HG03460 (cell line): Measurements from ENCODE around the gene PIP4K2C.

Source experiments
- ATAC-seq: cut with Tn5 transposase; IDR thresholded peaks from one replicate; pipeline ENCODE4 v1.9.1; 2021; ENCODE audit not compliant: unreplicated experiment

The PIP4K2C gene

GRCh38 chr12:57620936-57621496, 30.0 kb downstream of the PIP4K2C start:
- no peak for ATAC-seq

- ATAC-seq: no peak
These were observed 30.7 kb downstream of the PIP4K2C start for GRCh38 chr12:57621497-57622292.

GRCh38 chr12:57622293-57623245, 31.6 kb downstream of the PIP4K2C start:
- ATAC-seq: no peak

GRCh38 chr12:57623385-57623784, 32.4 kb downstream of the PIP4K2C start:
- ATAC-seq: no peak

GRCh38 chr12:57623811-57624390, 32.9 kb downstream of the PIP4K2C start:
- no peak for ATAC-seq

GRCh38 chr12:57624441-57625220, 33.6 kb downstream of the PIP4K2C start:
- no peak for ATAC-seq

- no peak for ATAC-seq
These were observed 34.5 kb downstream of the PIP4K2C start for GRCh38 chr12:57625261-57626032.

- no peak for ATAC-seq
These were observed 35.3 kb downstream of the PIP4K2C start for GRCh38 chr12:57626111-57626920.

GRCh38 chr12:57626921-57627445, 36.0 kb downstream of the PIP4K2C start:
- no peak for ATAC-seq

GRCh38 chr12:57627501-57628279, 36.7 kb downstream of the PIP4K2C start:
- no peak for ATAC-seq

GRCh38 chr12:57628280-57629191, 37.5 kb downstream of the PIP4K2C start:
- no peak for ATAC-seq

GRCh38 chr12:57629897-57630471, 39.0 kb downstream of the PIP4K2C start:
- no peak for ATAC-seq

GRCh38 chr12:57630891-57631433, 40.0 kb downstream of the PIP4K2C start:
- no peak for ATAC-seq

- no peak for ATAC-seq
These were observed 40.6 kb downstream of the PIP4K2C start for GRCh38 chr12:57631566-57632072.

GRCh38 chr12:57632073-57632957, 41.3 kb downstream of the PIP4K2C start:
- ATAC-seq: no peak
